Measurements from ENCODE around the gene DNAJB4. TPM values are rescaled to one million over a fixed set of nuclear protein-coding genes. Genes with fewer than 3 reads are reported as not detected.
"Not testable (repeated sequence)": the region's sequence is repeated elsewhere in the genome, so short reads cannot be mapped to it uniquely, and the experiment has no call there.

The DNAJB4 gene
- total RNA-seq, 4 donors from 2014 or later, result 44.5 to 57.2 (median 50.8) TPM

DNA sequence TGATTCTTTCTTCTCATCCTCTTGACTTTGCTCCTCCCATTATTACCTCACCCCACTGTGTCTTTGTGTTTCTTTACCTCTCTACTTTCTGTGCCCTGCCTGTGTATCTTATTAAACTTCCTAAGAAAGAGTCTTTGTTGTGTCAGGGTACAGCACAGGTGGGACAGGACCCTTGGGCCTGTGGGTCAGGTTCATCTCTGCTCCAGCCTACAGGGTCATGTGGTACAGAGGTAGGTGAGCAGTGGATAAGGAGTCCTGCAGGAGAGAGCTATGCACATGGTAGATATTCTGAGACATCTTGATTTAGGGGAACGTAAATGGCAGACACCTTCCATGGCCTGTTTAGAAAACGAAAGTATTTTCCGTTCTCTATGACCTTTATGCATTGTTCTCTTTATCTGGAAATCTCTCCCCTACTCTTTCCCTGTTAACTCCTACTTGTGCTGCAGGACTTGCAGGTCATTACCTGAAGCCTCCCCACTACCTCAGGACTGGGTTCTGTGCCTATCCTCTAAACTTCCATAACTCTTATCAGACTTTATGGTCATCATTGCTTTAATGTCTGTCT, 50.9 kb downstream of the DNAJB4 start:
- 68 to 74% methylated on average over 3 of the region's 3 CpGs for WGBS, 2 donors

DNA sequence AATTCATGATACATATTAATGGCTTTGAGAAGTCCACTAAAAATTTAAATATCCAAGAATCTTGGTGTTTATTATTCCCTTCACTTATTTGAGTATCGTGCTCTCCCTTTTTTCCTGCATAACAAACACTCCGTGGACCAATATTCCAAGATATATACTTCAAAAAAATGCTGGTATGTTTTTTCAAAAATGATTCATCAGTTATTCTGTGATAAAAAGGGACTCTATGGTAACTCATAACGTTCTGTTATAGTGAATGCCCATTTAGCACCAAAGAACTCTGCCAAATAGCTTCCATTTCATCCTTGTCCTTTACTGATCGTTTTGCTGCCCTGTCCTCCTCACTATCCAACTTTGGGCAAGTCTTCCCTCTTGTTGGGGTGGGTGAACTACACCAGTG, 53.9 kb downstream of the DNAJB4 start:
- WGBS, 2 donors, result 83 to 89% methylated on average over 4 of the region's 4 CpGs
- Histone ChIP-seq H3K27ac (no peak overlapping the region), H3K36me3 (no peaks in the 10 kb centered on the region), H3K4me1 (no peaks in the 10 kb centered on the region), H3K9me3 (no peaks in the 10 kb centered on the region), H3K4me3 (replicated peaks in 1 of 3) (no peak overlapping the region), H3K27me3 (no peaks in the 10 kb centered on the region)
- intact Hi-C loops (cut with DNase I), result no loop called here
- DNase-seq, result no peak
- TF ChIP-seq, protein P1, sequence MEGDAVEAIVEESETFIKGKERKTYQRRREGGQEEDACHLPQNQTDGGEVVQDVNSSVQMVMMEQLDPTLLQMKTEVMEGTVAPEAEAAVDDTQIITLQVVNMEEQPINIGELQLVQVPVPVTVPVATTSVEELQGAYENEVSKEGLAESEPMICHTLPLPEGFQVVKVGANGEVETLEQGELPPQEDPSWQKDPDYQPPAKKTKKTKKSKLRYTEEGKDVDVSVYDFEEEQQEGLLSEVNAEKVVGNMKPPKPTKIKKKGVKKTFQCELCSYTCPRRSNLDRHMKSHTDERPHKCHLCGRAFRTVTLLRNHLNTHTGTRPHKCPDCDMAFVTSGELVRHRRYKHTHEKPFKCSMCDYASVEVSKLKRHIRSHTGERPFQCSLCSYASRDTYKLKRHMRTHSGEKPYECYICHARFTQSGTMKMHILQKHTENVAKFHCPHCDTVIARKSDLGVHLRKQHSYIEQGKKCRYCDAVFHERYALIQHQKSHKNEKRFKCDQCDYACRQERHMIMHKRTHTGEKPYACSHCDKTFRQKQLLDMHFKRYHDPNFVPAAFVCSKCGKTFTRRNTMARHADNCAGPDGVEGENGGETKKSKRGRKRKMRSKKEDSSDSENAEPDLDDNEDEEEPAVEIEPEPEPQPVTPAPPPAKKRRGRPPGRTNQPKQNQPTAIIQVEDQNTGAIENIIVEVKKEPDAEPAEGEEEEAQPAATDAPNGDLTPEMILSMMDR (IDR thresholded peaks at IDR 0.05), result no peak
- no peak for TF ChIP-seq POLR2A (IDR thresholded peaks at IDR 0.05)

More for the DNA sequence above, 50.9 kb downstream of the DNAJB4 start:
- Histone ChIP-seq H3K9me3 (no peaks in the 10 kb centered on the region), H3K36me3 (no peaks in the 10 kb centered on the region), H3K4me1 (no peaks in the 10 kb centered on the region), H3K4me3 (replicated peaks in 1 of 3) (no peak overlapping the region), H3K27ac (no peak overlapping the region), H3K27me3 (no peaks in the 10 kb centered on the region)
- no peak for TF ChIP-seq POLR2A (IDR thresholded peaks at IDR 0.05)
- TF ChIP-seq, protein P1 (IDR thresholded peaks at IDR 0.05), result no peak
- no peak for DNase-seq
- intact Hi-C loops (cut with DNase I), result no loop called here

DNA sequence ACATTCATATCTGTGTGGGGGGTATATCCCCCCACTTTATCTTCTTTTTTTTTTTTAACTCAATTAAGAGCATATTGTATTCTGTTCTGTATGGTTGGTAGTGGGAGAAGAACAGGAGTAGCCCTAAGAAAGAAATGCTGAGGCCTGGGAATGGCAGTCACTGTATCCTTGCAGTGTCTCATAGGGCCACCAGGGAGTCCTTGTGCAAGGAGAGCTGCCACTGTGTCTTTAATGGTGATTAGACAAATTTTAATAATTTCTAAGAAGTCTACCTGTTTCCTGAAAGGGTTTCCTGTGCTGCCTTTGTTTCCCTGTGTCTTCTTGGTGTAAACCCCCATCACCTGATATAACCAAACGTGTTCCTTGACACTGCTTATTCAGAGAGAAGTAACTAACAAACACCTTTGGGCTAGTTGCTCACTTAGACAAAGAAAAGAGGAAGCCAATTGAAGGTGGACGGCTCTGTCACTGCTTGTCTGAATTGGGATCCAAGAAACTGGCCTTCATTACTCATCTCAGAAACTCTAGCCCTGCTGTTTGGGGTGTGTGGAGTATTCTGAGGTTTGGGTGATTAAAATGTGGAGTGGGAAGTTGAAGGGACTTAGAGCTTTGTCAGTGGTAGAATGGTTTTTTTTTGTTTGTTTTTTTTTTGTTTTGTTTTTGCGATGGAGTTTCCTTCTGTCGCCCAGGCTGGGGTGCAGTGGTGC, 56.3 kb downstream of the DNAJB4 start:
- Histone ChIP-seq H3K36me3 (no peaks in the 10 kb centered on the region), H3K27ac (no peak overlapping the region), H3K9me3 (no peaks in the 10 kb centered on the region), H3K4me3 (replicated peaks in 1 of 3) (no peak overlapping the region), H3K27me3 (no peaks in the 10 kb centered on the region), H3K4me1 (no peaks in the 10 kb centered on the region)
- TF ChIP-seq POLR2A (IDR thresholded peaks at IDR 0.05), result no peak
- TF ChIP-seq, protein P1 (IDR thresholded peaks at IDR 0.05), result no peak
- 89 to 90% methylated on average over 4 of the region's 4 CpGs for WGBS, 2 donors
- DNase-seq, result no peak
- intact Hi-C loops (cut with DNase I), result no loop called here

DNA sequence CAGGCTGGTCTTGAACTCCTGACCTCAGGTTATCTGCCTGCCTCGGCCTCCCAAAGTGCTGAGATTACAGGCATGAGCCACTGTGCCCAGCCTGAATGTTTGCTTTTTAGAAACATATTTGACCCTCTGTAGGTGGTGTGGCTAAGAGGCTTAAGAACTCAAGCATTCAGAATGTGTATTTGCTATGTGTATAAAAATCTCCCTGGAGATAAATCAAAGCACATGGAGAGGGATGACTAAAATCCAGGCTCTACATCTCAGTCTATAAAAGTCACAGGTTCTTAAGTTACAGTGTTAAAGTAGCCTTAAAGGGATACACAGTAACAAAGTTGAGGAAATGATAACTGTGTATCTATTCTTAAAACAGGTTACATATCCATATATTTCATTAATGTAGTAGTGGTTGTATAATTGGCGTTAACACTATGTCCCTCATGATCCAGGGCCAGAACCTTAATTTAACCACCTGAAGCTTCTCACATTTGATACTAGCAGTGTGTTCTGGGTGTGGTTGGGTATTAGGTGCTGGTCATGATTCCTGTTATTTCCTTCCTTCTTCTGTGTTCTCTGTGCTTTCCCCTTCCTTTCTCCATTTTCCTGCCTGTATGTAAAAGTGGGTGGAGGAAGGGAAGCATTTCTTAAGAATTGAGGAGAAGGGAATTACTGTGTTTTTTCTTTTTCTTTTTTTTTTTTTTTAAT, 57.2 kb downstream of the DNAJB4 start:
- Histone ChIP-seq H3K9me3 (no peaks in the 10 kb centered on the region), H3K27me3 (no peaks in the 10 kb centered on the region), H3K27ac (no peak overlapping the region), H3K4me3 (replicated peaks in 1 of 3) (no peak overlapping the region), H3K4me1 (no peaks in the 10 kb centered on the region), H3K36me3 (no peaks in the 10 kb centered on the region)
- DNase-seq, result no peak
- WGBS, 2 donors, result 70 to 87% methylated on average over 2 of the region's 2 CpGs
- intact Hi-C loops (cut with DNase I), result no loop called here
- TF ChIP-seq POLR2A (IDR thresholded peaks at IDR 0.05), result no peak
- TF ChIP-seq, protein P1 (IDR thresholded peaks at IDR 0.05), result no peak

DNA sequence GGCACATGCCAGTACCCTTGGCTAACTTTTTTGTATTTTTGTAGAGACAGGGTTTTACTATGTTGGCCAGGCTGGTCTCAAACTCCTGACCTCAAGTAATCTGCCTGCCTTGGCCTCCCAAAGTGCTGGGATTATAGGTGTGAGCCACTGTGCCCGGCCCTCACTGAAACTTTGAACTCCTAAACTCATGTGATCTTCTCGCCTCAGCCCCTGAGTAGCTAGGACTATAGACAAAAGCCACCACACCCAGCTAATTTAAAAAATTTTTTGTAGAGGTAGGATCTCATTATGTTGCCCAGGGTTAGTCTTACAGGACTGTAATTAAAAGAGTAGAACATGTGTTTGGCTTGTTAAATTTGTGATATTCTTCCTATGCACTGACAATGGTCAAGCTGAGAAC, 60.1 kb downstream of the DNAJB4 start:
- H3K36me3 ChIP-seq; H3K27me3 ChIP-seq; intact Hi-C loops (cut with DNase I); H3K9me3 ChIP-seq; DNase-seq; H3K27ac ChIP-seq; H3K4me3 ChIP-seq (replicated peaks in 1 of 3); H3K4me1 ChIP-seq: not testable (repeated sequence)
- WGBS, 2 donors, result 97 to 100% methylated on average over 2 of the region's 2 CpGs

Small RNAs within 50 kb of the gene (small RNA-seq; reads per million reads assigned to genes)
- gene AC103591.3, result not detected

Other genes starting within 250 kb of the DNAJB4 start
- 100 to 1,000 TPM in 2 of 4 donors, 10 to 100 TPM in 2; 96.2 to 130 (median 105) TPM for gene USP33, start 245.1 kb upstream of the DNAJB4 start, total RNA-seq
- gene MIGA1, start 225.3 kb upstream of the DNAJB4 start, total RNA-seq, result 10 to 100 TPM; 25.8 to 34.6 (median 30.5) TPM
- gene NEXN, start 116.3 kb upstream of the DNAJB4 start, total RNA-seq, result 10 to 100 TPM in 3 of 4 donors, 1 to 10 TPM in 1; 5.7 to 16.5 (median 11.0) TPM
- gene FUBP1, start 25.9 kb upstream of the DNAJB4 start, total RNA-seq, result 100 to 1,000 TPM; 136 to 231 (median 178) TPM
- gene GIPC2, start 41.0 kb downstream of the DNAJB4 start, total RNA-seq, result 1 to 10 TPM; 1.5 to 5.0 (median 2.6) TPM

Measured in thyroid gland (tissue), 4 donors.